ENCODE data around the gene C2orf68. TPM values are rescaled to one million over a fixed set of nuclear protein-coding genes. Genes with fewer than 3 reads are reported as not detected.
A peak's percentile ranks its signal among the peaks of the same experiment; 100 is the strongest.
"Not testable (repeated sequence)": the region's sequence is repeated elsewhere in the genome, so short reads cannot be mapped to it uniquely, and the experiment has no call there.

Gene C2orf68
- total and polyA plus RNA-seq, 3 experiments from 2014 or later: 17.9 to 27.3 (median 26.7) TPM

DNA sequence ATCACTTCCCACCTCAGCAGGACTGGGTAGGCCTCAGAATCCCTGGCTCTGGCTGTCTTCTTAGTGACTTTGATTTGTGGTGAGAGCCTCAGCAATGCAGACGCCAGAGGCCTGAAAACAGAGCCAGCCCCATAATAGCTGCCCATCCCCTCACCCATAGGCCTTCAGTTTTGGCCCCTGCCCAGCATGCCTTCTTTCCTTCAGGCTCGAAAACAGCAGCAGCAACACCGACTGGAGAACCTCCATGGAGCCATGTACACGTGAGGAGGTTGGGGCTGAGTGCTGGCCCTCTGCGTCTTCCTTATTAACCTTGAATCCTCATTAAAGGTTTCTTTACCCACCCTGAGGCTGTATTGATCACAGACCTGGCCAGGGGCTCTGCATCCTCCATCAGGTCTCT lies 14.6 kb downstream of the C2orf68 start:
- Histone ChIP-seq H3K36me3 (ENCODE audit: insufficient read depth, low read length) (peaks cover 10% of the 10 kb centered on the region), H3K27ac (ENCODE audit: low read depth, low read length) (no peak overlapping the region), H3K27me3 (ENCODE audit: insufficient read depth, low read length, poor library complexity, severe bottlenecking) (no peaks in the 10 kb centered on the region), H3K9me3 (ENCODE audit: low read length) (no peaks in the 10 kb centered on the region), H3K4me1 (ENCODE audit: insufficient read depth, low read length) (peaks cover 29% of the 10 kb centered on the region), H3K4me3 (ENCODE audit: low read length) (no peak overlapping the region)
- no peak for DNase-seq
- POLR2A ChIA-PET: no interaction called here
- Mint-ChIP-seq H3K4me3 (peak overlapping the region in 6 of 7 donors; percentile 76 to 99 (median 98)), H3K27ac (peak overlapping the region in 6 of 8 donors; percentile 81 to 99 (median 90)), H3K9me3 (no peaks in the 10 kb centered on the region), H3K4me1 (peaks cover 37 to 68% (median 38%) of the 10 kb centered on the region in 3 donors), H3K27me3 (no peaks in the 10 kb centered on the region), H3K36me3 (peaks cover 0 to 35% (median 0%) of the 10 kb centered on the region in 3 donors)
- CTCF ChIA-PET: interaction anchor here (3.6 kb wide), 1 partner anchor 39 kb away, joined by 16 read pairs; no protein-coding TSS in a partner anchor

DNA sequence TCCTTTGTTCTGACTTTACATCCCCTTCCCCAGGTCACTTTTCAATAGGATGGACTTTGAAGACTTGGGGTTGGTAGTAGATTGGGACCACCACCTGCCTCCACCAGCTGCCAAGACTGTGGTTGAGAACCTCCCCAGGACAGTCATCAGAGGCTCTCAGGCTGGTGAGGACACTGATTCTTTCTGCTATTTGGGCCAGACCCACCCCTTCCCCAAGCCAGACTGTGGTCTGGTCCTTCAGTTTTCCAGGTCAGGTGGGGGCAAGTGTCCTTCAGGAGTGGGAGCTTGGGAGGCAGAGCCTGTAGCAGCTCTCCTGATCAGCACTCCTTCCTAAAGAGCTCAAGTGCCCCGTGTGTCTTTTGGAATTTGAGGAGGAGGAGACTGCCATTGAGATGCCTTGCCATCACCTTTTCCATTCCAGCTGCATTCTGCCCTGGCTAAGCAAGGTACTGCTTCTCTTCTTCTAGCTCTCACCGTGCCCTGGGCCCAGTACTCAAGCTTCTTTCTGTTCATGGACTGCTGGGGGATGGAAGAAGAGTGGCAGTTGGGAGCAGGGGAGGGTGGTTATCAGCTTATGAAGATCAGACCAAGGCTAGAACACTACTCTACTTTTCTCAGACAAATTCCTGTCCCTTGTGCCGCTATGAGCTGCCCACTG lies 15.3 kb downstream of the C2orf68 start:
- Histone ChIP-seq H3K9me3 (ENCODE audit: low read length) (no peaks in the 10 kb centered on the region), H3K4me3 (ENCODE audit: low read length) (peak overlapping the region; percentile 87), H3K27ac (ENCODE audit: low read depth, low read length) (peak overlapping the region; percentile 84), H3K36me3 (ENCODE audit: insufficient read depth, low read length) (peaks cover 10% of the 10 kb centered on the region), H3K4me1 (ENCODE audit: insufficient read depth, low read length) (peaks cover 24% of the 10 kb centered on the region), H3K27me3 (ENCODE audit: insufficient read depth, low read length, poor library complexity, severe bottlenecking) (no peaks in the 10 kb centered on the region)
- CTCF ChIA-PET: interaction anchor here (1.3 to 3.6 kb wide), 2 partner anchors 13 to 40 kb away, joined by 3 to 16 read pairs; no protein-coding TSS in a partner anchor
- peak in 1 of 5 donors; percentile 26 for DNase-seq
- peak overlapping the region; percentile 96 to 99 (median 98) for H3K4me3 Mint-ChIP-seq
- no peaks in the 10 kb centered on the region for H3K27me3 Mint-ChIP-seq
- peaks cover 34 to 63% (median 36%) of the 10 kb centered on the region in 3 donors for H3K4me1 Mint-ChIP-seq
- no peaks in the 10 kb centered on the region for H3K9me3 Mint-ChIP-seq
- POLR2A ChIA-PET: interaction anchor here (1.1 to 2.3 kb wide), 5 partner anchors 9 to 269 kb away, joined by 3 to 13 read pairs (median 8); partner anchors contain the start of genes GGCX, TGOLN2 and VAMP5
- peaks cover 0 to 35% (median 0%) of the 10 kb centered on the region in 3 donors for H3K36me3 Mint-ChIP-seq
- peak overlapping the region in 7 of 8 donors; percentile 81 to 99 (median 95) for H3K27ac Mint-ChIP-seq

DNA sequence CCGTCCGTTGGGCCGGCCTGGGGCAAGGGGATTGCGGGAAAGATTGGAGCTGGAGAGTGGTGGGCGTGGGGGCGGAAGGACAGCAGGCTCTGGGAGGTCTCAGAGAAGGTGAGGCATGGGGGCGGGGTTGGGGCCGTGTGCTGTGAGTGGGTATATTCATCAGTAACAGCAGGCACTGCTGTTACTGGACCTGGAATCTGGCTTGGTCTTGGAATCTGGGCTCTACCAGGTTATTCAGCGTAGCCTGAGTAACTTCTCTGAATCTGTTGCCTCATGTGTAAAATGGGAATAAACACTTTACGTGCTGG lies 15.9 kb downstream of the C2orf68 start:
- no peak for DNase-seq
- POLR2A ChIA-PET: interaction anchor here (0.6 to 2.3 kb wide), 11 partner anchors 9 to 268 kb away, joined by 3 to 21 read pairs (median 8); partner anchors contain the start of genes C2orf68, GGCX, MAT2A and TGOLN2
- Histone ChIP-seq H3K36me3 (ENCODE audit: insufficient read depth, low read length) (peaks cover 10% of the 10 kb centered on the region), H3K4me3 (ENCODE audit: low read length) (peak overlapping the region; percentile 87), H3K27ac (ENCODE audit: low read depth, low read length) (peak overlapping the region; percentile 84), H3K9me3 (ENCODE audit: low read length) (no peaks in the 10 kb centered on the region), H3K27me3 (ENCODE audit: insufficient read depth, low read length, poor library complexity, severe bottlenecking) (no peaks in the 10 kb centered on the region), H3K4me1 (ENCODE audit: insufficient read depth, low read length) (peaks cover 22% of the 10 kb centered on the region)
- H3K36me3 Mint-ChIP-seq: peaks cover 0 to 36% (median 0%) of the 10 kb centered on the region in 3 donors
- peak overlapping the region; percentile 81 to 99 (median 95) for H3K27ac Mint-ChIP-seq
- no peaks in the 10 kb centered on the region for H3K27me3 Mint-ChIP-seq
- H3K4me1 Mint-ChIP-seq: peaks cover 34 to 57% (median 35%) of the 10 kb centered on the region in 3 donors
- CTCF ChIA-PET: interaction anchor here (1.0 to 3.6 kb wide), 7 partner anchors 14 to 57 kb away, joined by 3 to 16 read pairs (median 4); partner anchors contain the start of genes C2orf68 and MAT2A
- H3K9me3 Mint-ChIP-seq: no peaks in the 10 kb centered on the region
- peak overlapping the region; percentile 96 to 99 (median 98) for H3K4me3 Mint-ChIP-seq

DNA sequence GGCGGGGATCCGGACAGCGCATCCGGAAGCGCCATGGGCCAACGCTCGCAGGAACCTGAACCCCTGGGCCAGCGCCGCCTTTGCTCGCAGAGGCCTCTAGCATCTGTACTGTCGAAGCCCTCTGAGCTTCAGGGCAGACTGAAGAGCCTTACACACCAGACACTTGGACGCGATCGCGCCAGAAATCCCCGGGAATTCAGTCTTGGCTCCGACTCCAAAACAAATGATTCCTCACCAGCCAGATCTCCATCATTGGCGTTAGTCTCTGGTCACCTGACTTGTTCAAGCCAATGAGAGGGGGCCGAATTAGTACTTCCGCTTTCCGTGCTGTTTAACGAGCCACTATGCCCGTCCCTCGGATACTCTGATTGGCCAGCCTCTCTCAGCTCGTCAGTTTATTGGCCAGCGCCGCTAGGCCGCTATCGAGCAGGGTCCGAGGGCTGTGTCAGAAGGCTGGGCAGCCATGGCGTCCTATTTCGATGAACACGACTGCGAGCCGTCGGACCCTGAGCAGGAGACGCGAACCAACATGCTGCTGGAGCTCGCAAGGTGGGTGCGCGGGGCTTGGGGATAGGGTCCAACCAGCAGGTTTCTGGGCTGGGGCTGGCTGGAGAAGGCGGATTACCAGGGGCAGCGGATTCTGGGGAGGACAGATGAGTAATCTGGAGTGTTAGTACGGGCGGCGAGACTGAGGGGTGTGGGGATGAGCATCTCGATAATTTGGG lies 16.4 kb downstream of the C2orf68 start, which contains the start of gene RNF181:
Gene RNF181 (plus strand): TSS at position 445 of the 725 bp plus-strand sequence. CDS start 19 bp downstream, at position 464.
- H3K27me3 ChIP-seq (ENCODE audit: insufficient read depth, low read length, poor library complexity, severe bottlenecking): no peaks in the 10 kb centered on the region
- CTCF ChIA-PET: interaction anchor here (1.0 to 3.6 kb wide), 9 partner anchors 11 to 57 kb away, joined by 3 to 16 read pairs (median 4); partner anchors contain the start of genes C2orf68 and MAT2A
- peak within 1 kb of the TSS; percentile 96 to 99 (median 98) for H3K4me3 Mint-ChIP-seq
- H3K36me3 Mint-ChIP-seq: peaks cover 0 to 36% (median 0%) of the 10 kb centered on the region in 3 donors
- peaks cover 34 to 52% (median 35%) of the 10 kb centered on the region in 3 donors for H3K4me1 Mint-ChIP-seq
- POLR2A ChIA-PET: interaction anchor here (0.6 to 2.3 kb wide), 11 partner anchors 8 to 268 kb away, joined by 3 to 21 read pairs (median 8); partner anchors contain the start of genes C2orf68, GGCX, MAT2A and TGOLN2
- no peaks in the 10 kb centered on the region for H3K9me3 ChIP-seq (ENCODE audit: low read length)
- H3K36me3 ChIP-seq (ENCODE audit: insufficient read depth, low read length): peaks cover 10% of the 10 kb centered on the region
- H3K9me3 Mint-ChIP-seq: no peaks in the 10 kb centered on the region
- peak within 1 kb of the TSS; percentile 87 for H3K4me3 ChIP-seq (ENCODE audit: low read length)
- H3K4me1 ChIP-seq (ENCODE audit: insufficient read depth, low read length): peaks cover 22% of the 10 kb centered on the region
- peak; percentile 80 to 94 (median 90) for DNase-seq
- H3K27ac Mint-ChIP-seq: peak within 1 kb of the TSS; percentile 81 to 99 (median 95)
- peak within 1 kb of the TSS; percentile 84 for H3K27ac ChIP-seq (ENCODE audit: low read depth, low read length)
- no peaks in the 10 kb centered on the region for H3K27me3 Mint-ChIP-seq

DNA sequence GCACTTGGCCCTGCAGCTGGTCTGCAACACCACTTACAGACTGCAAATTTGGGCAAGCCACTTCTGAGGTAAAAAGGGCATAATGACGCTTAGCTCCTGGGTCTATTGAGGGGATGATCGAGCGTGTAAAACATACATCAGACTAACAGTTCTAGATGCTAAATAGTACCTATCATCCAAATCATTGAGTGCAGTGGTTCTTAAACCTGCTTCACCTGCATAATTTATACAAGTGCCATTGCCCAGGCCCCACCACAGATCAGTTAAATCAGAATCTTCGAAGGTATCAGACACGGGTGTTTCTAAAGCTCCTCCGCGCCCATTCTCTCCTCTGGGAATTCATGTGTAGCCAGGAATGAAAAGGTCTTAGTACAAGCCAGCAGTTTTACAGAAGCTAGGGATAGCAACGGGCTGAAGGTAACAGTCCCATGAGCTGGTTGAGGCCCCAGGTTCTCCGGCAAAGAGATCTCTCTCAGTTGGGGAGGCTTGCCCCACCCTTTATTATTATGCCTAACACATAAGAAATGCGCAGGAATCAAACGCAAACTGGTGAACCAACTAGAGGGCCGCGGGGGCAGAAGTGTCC lies 17.1 kb downstream of the C2orf68 start:
- H3K4me3 Mint-ChIP-seq: peak overlapping the region; percentile 96 to 99 (median 98)
- no peaks in the 10 kb centered on the region for H3K27me3 Mint-ChIP-seq
- Histone ChIP-seq H3K9me3 (ENCODE audit: low read length) (no peaks in the 10 kb centered on the region), H3K36me3 (ENCODE audit: insufficient read depth, low read length) (peaks cover 10% of the 10 kb centered on the region), H3K27ac (ENCODE audit: low read depth, low read length) (peak overlapping the region; percentile 84), H3K27me3 (ENCODE audit: insufficient read depth, low read length, poor library complexity, severe bottlenecking) (no peaks in the 10 kb centered on the region), H3K4me1 (ENCODE audit: insufficient read depth, low read length) (peaks cover 22% of the 10 kb centered on the region), H3K4me3 (ENCODE audit: low read length) (peak overlapping the region; percentile 87)
- H3K27ac Mint-ChIP-seq: peak overlapping the region; percentile 81 to 99 (median 95)
- no peaks in the 10 kb centered on the region for H3K9me3 Mint-ChIP-seq
- DNase-seq: peak in 1 of 5 donors; percentile 39
- ChIA-PET POLR2A (interaction anchor here (1.2 to 2.3 kb wide), 8 partner anchors 10 to 267 kb away, joined by 4 to 21 read pairs (median 10); partner anchors contain the start of genes C2orf68, GGCX, MAT2A and TGOLN2), CTCF (interaction anchor here (1.0 to 3.6 kb wide), 9 partner anchors 9 to 56 kb away, joined by 3 to 16 read pairs (median 4); partner anchors contain the start of genes C2orf68 and MAT2A)
- peaks cover 34 to 51% (median 38%) of the 10 kb centered on the region in 3 donors for H3K4me1 Mint-ChIP-seq
- H3K36me3 Mint-ChIP-seq: peaks cover 0 to 36% (median 0%) of the 10 kb centered on the region in 3 donors

DNA sequence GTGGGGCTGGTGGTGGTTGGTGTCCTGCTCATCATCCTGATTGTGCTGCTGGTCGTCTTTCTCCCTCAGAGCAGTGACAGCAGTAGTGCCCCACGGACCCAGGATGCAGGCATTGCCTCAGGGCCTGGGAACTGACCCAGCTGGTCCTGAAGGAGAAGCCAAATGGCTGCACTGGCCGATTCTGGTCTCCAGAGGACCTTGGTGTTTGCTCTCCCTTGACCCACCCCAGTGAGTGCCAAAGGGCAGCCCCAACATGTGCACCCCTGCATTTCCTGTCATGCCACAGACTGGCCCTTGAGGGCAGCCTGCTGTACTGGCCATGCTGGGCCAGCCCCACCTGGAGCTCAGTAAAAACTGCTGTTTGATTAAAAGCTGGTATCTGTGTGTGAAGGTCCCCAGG lies 18.8 kb downstream of the C2orf68 start:
- peak in 1 of 5 donors; percentile 30 for DNase-seq
- Mint-ChIP-seq H3K27me3 (no peaks in the 10 kb centered on the region), H3K9me3 (no peaks in the 10 kb centered on the region), H3K4me1 (peaks cover 40 to 47% (median 42%) of the 10 kb centered on the region in 3 donors), H3K27ac (peak overlapping the region in 4 of 8 donors; percentile 23 to 67 (median 42)), H3K4me3 (peak overlapping the region in 4 of 7 donors; percentile 8 to 99 (median 45)), H3K36me3 (peaks cover 0 to 25% (median 0%) of the 10 kb centered on the region in 3 donors)
- Histone ChIP-seq H3K4me3 (ENCODE audit: low read length) (no peak overlapping the region), H3K36me3 (ENCODE audit: insufficient read depth, low read length) (peaks cover 10% of the 10 kb centered on the region), H3K9me3 (ENCODE audit: low read length) (no peaks in the 10 kb centered on the region), H3K27me3 (ENCODE audit: insufficient read depth, low read length, poor library complexity, severe bottlenecking) (no peaks in the 10 kb centered on the region), H3K27ac (ENCODE audit: low read depth, low read length) (no peak overlapping the region), H3K4me1 (ENCODE audit: insufficient read depth, low read length) (peaks cover 22% of the 10 kb centered on the region)
- CTCF ChIA-PET: interaction anchor here (1.2 kb wide), 1 partner anchor 9 kb away, joined by 3 read pairs; no protein-coding TSS in a partner anchor
- POLR2A ChIA-PET: no interaction called here

DNA sequence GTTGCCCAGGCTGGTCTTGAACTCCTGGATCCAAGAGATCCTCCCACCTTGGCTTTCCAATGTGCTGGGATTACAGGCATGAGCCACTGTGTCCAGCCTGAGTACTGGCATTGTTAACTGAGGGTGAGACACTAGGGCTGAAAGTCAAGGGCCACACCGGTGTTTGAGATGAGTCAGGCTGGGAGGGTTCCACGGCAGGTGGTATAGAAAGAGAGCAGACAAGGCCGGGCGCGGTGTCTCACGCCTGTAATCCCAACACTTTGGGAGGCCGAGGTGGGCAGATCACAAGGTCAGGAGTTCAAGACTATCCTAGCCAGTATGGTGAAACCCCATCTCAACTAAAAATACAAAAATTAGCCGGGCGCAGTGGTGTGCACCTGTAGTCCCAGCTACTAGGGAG lies 19.6 kb downstream of the C2orf68 start:
- H3K36me3 ChIP-seq (ENCODE audit: insufficient read depth, low read length); H3K27me3 Mint-ChIP-seq; H3K4me3 ChIP-seq (ENCODE audit: low read length); H3K27me3 ChIP-seq (ENCODE audit: insufficient read depth, low read length, poor library complexity, severe bottlenecking); DNase-seq; H3K27ac ChIP-seq (ENCODE audit: low read depth, low read length); POLR2A ChIA-PET; H3K9me3 ChIP-seq (ENCODE audit: low read length); H3K9me3 Mint-ChIP-seq: not testable (repeated sequence)
- Mint-ChIP-seq H3K4me1 (peaks cover 44 to 50% (median 47%) of the 10 kb centered on the region in 3 donors), H3K36me3 (peaks cover 0 to 20% (median 0%) of the 10 kb centered on the region in 3 donors), H3K4me3 (peak overlapping the region in 2 of 7 donors; percentile 68 to 76), H3K27ac (peak overlapping the region in 3 of 8 donors; percentile 29 to 83 (median 58))
- peaks cover 28% of the 10 kb centered on the region for H3K4me1 ChIP-seq (ENCODE audit: insufficient read depth, low read length)
- CTCF ChIA-PET: interaction anchor here (0.6 to 1.2 kb wide), 2 partner anchors 9 to 30 kb away, joined by 3 read pairs; no protein-coding TSS in a partner anchor

All from CD8-positive, alpha-beta memory T cell (primary cell).